HG03342 (cell line): ENCODE results near the gene PTN.
"Not testable (repeated sequence)": the region's sequence is repeated elsewhere in the genome, so short reads cannot be mapped to it uniquely, and the experiment has no call there.

ENCODE experiments used
- ATAC-seq: cut with Tn5 transposase; IDR thresholded peaks from one replicate; pipeline ENCODE4 v1.9.1; 2021; ENCODE audit warnings: mild to moderate bottlenecking, moderate library complexity; ENCODE audit not compliant: unreplicated experiment

PTN gene

DNA sequence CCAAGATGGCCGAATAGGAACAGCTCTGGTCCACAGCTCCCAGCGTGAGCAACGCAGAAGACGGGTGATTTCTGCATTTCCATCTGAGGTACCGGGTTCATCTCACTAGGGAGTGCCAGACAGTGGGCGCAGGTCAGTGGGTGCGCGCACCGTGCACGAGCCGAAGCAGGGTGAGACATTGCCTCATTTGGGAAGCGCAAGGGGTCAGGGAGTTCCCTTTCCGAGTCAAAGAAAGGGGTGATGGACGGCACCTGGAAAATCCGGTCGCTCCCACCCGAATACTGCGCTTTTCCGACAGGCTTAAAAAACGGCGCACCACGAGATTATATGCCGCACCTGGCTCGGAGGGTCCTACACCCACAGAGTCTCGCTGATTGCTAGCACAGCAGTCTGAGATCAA is 161.9 kb downstream of the PTN start:
- not testable (repeated sequence) for ATAC-seq
